SIG-M5 treated with dmso at 0.1 percent for 504 hours (cell line): ENCODE results near the gene MEPCE.
A peak's percentile ranks its signal among the peaks of the same experiment; 100 is the strongest.

Source experiments
- DNase-seq: peaks from one replicate; lab custom pipeline; 2025; ENCODE audit not compliant: unreplicated experiment; lab: John Stamatoyannopoulos, UW

Gene MEPCE

GRCh38 chr7:100457033-100457432 is 27.4 kb downstream of the MEPCE start:
- DNase-seq: no peak

DNA sequence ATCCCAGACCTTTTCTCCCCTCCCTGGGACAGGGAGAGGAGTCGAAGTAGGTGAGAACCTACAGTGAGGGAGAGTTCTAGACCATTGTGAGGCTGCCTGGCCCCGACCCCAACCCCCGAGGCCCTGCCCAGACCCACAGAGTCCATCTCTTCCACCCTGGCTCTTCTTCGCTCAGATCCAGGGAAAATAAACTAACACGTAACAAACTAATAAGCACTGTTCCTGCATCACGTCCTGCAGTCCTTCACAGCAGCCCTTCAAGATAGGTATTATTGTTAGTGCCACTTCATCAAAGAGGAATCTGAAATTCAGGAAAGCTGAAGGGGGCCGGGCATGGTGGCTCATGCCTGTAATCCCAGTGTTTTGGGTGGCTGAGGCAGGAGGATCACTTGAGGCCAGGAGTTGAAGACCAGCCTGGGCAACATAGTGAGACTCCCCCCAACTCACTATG is 34.6 kb downstream of the MEPCE start, which contains the start of gene SPACDR:
TSS of gene SPACDR (minus strand) at position 51 of the 451 bp plus-strand sequence. CDS start 235 bp downstream, outside the sequence.
- no peak for DNase-seq

DNA sequence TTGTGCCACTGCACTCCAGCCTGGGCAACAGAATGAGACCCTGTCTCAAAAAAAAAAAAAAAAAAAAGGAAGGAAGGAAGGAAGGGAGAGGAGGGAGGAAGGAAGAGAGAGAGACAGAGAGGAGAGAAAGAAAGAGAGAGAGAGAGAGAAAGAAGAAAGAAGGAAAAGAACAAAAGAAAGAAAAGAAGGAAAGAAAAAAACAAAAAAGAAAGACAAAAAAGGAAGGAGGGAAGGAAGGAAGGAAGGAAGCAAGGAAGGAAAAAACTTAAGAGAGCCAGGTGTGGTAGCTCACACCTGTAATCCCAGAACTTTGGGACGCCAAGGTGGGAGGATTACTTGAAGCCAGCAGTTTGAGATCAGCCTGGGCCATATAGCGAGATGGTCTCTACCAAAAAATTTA is 35.2 kb downstream of the MEPCE start:
- DNase-seq: no peak

GRCh38 chr7:100465299-100465698 is 35.7 kb downstream of the MEPCE start:
- DNase-seq: no peak

DNA sequence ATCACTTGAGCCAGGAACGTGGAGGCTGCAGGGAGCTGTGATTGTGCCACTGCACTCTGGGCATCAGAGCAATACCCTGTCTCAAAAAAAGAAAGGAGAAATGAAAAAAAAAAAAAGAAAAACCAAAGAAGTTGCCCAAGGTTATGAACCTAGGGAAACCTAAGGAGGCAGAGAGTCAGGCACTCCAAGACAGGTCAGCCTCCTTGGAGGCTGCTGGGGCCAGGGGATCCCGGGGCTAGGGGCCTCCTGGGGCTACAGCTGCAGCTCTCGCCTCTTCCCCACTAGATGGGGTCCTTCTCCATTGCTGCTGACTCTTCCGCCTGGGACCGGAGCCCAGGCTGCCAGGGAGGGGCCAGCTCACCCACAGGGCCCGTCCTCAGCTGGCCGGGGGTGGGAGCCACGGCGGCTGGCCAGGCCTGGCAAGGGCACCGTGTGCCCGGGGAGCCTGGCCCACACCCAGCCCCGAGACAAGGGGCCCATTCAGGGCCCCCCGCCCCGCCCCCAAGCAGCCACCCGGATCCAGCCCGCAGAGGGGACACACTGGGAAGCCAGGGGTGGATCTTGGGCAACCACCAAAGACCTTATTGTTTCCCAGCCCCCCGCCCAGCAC is 36.2 kb downstream of the MEPCE start:
- no peak for DNase-seq

DNA sequence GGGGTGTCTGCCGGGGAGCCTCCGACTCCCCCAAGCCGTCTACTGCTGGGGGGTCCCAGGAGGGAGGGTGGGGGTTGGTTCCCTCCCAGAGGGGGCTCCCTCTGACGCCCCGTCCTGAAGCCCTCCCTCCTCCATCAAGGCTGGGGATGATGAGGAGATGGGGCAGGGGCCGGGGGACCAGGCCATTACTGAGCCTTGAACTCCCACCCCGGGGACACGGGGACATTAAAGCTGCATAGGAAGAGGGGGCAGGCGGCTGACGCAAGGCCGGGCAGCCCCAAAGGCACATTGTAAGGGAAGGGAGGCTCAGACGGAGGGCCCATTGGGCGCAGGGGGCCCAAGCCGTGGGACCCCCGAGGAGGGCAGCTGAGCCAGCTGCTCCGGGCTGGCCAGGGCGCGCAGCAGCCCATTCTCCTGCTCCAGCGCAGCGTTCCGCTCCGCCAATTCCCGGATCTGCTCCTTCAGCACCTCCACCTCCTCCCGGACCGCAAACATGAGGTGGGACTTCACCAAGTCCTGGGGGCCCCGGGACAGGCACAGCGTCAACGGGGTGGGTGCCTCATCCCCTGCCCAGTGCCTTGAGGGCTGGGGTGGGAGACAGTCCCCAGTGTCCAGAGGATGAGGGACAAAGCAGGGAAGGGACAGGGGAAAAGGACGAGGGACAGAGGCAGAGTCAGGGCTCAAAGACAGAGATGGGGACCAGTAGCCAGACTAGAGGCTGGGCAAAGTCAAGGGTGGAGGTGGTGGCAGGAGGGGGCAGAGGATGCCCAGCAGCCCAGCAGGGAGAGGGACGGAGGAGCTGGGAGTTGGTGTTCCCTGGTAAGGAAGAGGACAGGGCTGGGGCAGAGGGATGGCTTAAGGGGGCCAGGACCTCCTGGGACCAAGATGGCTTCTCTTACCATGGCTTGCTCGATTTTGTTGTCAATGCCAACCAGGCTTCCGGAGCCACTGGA is 37.3 kb downstream of the MEPCE start:
- DNase-seq: no peak

DNA sequence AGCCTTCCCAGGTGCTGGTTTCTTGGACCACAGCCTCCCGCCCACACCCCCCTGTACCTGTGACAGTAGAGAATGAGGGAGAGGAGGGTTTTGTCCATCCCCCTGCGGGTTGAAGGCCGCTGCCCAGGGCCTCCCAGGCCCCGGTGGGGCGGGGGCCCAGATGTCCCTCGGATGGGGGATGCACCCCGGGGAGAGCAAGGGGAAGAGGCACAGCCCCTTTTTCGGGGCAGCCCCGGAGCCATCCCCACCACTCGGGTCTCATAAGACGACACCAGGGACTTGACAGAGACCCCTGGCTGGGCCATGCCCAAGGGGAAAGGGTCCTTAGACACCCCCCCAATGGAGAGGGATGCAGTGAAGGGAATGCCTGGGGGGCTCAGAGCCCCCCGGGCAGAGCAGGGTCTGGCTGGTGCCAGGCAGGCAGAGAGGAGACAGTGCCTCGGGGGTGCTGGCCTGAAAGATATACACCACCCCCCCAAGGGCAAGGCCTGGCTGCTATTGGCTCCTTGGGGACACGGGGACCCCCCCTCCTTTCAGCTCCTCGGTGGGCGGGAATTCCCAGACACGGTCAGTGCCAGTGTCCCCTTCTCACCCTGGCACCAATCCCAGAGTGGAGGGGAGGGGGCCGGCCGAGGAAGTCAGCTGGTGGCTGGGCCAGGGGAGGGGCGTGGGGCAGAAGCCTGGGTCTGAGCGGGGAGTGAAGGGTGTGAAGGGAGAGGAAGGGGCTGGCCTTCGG is 38.2 kb downstream of the MEPCE start:
- DNase-seq: no peak

DNA sequence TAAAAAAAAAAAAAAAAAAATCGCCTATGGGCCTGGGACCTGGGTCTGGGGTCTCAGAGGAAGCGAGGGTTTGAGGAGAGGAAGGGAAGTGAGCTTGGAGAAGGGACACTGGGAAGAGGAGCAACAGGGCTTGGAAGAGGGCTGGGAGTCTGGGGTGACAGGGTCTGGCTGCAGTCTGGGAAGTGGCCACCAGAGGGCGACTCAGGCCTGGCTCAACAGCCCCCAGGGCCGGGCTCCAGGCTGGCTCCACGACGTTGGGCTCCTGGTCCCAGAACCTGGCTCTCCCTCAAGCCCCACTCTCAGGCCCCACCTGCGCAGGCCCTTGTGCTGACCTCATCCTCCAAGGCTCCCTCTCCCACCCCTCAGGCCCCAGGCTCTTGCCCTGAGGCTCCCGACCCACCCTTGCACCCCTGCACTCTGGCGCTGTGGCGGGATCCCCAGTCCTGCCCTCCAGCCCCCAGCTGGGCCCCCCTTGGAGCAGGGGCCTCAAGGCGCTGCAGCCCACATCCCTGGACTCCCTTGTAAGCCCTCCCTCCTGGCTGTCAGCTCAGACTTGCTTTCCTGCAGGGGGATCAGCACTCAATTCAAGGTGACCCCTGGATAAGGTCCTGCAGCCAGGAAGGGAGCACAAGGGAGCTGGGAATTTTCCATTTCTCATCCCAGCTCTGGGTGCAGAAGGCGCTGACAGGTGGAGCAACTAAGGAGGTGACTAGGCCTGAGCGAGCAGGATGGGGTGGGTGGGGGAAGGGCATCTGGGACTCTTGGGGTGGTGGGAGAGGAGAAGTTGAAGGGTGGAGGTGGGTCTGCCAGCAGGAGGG is 39.8 kb downstream of the MEPCE start:
- DNase-seq: peak; percentile 44

- no peak for DNase-seq
Observed at GRCh38 chr7:100471021-100471420, 41.4 kb downstream of the MEPCE start.

GRCh38 chr7:100472121-100472851 is 42.7 kb downstream of the MEPCE start:
- DNase-seq: no peak

GRCh38 chr7:100472854-100473499 is 43.3 kb downstream of the MEPCE start:
- DNase-seq: no peak

- no peak for DNase-seq
Observed at GRCh38 chr7:100475549-100475948, 45.9 kb downstream of the MEPCE start.

DNA sequence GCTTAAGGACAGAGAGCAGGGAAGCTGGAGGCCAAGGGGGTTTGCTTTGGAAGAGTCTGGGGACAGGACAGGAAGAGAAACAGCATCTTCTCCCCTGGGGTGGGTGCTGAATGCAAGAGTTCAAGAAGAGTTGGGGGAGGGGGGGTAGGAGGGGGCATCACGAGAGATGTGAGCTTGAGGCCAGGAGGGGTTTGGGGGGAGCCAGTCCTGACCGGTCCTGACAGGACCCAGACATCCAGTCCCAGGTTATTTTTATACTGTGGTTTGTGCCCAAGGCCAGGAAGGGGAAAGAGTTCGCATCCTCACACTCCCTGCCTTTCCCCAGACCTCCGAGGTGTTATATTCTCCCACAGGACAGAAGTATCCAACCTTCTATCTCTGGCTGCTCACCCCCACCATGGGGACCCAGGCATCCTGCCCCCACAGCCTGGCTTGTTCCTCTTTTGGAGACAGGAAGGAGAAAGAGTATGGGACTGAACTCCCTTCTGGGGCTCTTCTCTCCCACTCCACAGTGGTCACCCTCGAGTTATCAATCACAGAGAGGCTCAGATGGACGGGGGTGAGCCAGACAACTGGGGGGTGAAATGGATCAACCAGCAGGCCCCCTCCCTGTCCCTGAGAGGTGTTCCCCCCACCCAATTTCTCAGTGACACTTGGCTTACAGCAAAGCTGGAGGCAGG is 46.6 kb downstream of the MEPCE start:
- DNase-seq: peak; percentile 21

- DNase-seq: peak; percentile 21
Observed at GRCh38 chr7:100476903-100477870, 47.6 kb downstream of the MEPCE start.

DNA sequence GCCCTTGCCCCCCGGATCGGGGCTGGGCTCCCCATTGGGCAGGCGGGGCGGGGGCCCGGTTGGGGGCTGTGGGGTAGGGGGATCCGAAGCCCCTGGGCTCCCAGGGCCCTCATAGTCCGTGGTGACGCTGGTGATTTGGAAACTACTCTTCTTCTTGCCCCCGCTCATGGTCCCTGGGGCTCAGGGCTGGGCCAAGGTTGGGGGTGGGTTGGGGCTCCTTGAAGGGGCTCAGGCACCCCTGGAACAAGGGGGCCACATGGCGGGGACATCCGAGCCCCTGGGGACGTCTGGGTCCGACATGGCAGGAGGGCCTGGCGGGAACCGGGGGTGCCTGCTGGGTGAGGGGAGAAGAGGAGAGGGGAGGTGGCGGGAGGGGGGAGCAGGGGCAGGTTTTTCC is 48.2 kb downstream of the MEPCE start:
- no peak for DNase-seq

- peak; percentile 96 for DNase-seq
Observed at GRCh38 chr7:100478958-100479660, 49.5 kb downstream of the MEPCE start, which contains the start of gene TSC22D4. TSS of gene TSC22D4 (minus strand) at chr7:100479214. CDS start at chr7:100478038, 1,176 bp downstream.

- DNase-seq: no peak
Observed at GRCh38 chr7:100481466-100481865, 51.8 kb downstream of the MEPCE start.
